Measurements from ENCODE around the gene FAM32A. TPM values are rescaled to one million over a fixed set of nuclear protein-coding genes. Genes with fewer than 3 reads are reported as not detected.
A peak's percentile ranks its signal among the peaks of the same experiment; 100 is the strongest.

The FAM32A gene
- total and polyA plus RNA-seq, 2 of the 8 experiments (the other 6 are each of a cell fraction or from before 2014, with no cell fraction given): 75.6 to 105 TPM

GRCh38 chr19:16164222-16164890 is 20.9 kb upstream of the FAM32A start:
- Histone ChIP-seq H4K20me1 (replicated peaks in 1 of 2; ENCODE audit: control insufficient read depth in 1 of 2, insufficient read depth in 2 of 2, low read length in 2 of 2) (no peaks in the 10 kb centered on the region), H2BK12ac (ENCODE audit: low read depth, low read length) (no peak overlapping the region), H2BK5ac (ENCODE audit: low read depth, low read length) (no peak overlapping the region), H3K9me3 (ENCODE audit: insufficient read depth in 2 of 2, low read depth in 1 of 2, low read length in 1 of 2) (no peaks in the 10 kb centered on the region), H4K8ac (ENCODE audit: extremely low read depth, insufficient read depth, low read length) (0 out of 2 replicates have a peak overlapping the region, but pooled peaks have one; percentile 11), H3K23ac (ENCODE audit: insufficient read length) (no peak overlapping the region), H3K4me1 (replicated peaks in 1 of 4; ENCODE audit: control insufficient read depth in 3 of 4, insufficient read depth in 4 of 4, low read length in 3 of 4) (no peaks in the 10 kb centered on the region), H3K9ac (replicated peaks in 1 of 4; ENCODE audit: extremely low read depth in 1 of 4, low read depth in 3 of 4, low read length in 3 of 4) (no peak overlapping the region), H4K5ac (ENCODE audit: insufficient read length, low read depth, low read length) (no peak overlapping the region), H3K18ac (ENCODE audit: extremely low read depth, low read length) (no peak overlapping the region), H3K14ac (ENCODE audit: insufficient read length) (no peak overlapping the region), H2AK5ac (ENCODE audit: low read depth, low read length) (no peak overlapping the region), H2BK15ac (ENCODE audit: low read length) (no peak overlapping the region), H3K23me2 (ENCODE audit: low read depth, low read length) (no peaks in the 10 kb centered on the region), H4K91ac (replicated peaks; ENCODE audit: insufficient read length, low read length) (no peak overlapping the region), H2BK120ac (replicated peaks; ENCODE audit: low read depth, low read length) (no peak overlapping the region), H3K27ac (ENCODE audit: low read depth, low read length) (no peak overlapping the region), H3K4me2 (ENCODE audit: insufficient read depth in 1 of 2, low read depth in 2 of 2, low read length in 2 of 2) (no peak overlapping the region), H3K79me2 (ENCODE audit: control insufficient read depth in 1 of 2, insufficient read depth in 2 of 2, low read length in 2 of 2) (no peaks in the 10 kb centered on the region), H3K4me3 (ENCODE audit: extremely low read depth in 1 of 4, insufficient read depth in 2 of 4, low read depth in 3 of 4, low read length in 4 of 4) (no peak overlapping the region), H2AFZ (ENCODE audit: low read length) (no peak overlapping the region), H3K27me3 (replicated peaks in 1 of 4; ENCODE audit: control insufficient read depth in 3 of 4, extremely low read depth in 1 of 4, insufficient read depth in 3 of 4, low read length in 3 of 4) (no peaks in the 10 kb centered on the region), H3K4ac (replicated peaks; ENCODE audit: insufficient read length, low read depth, low read length) (no peak overlapping the region), H3K36me3 (ENCODE audit: control insufficient read depth in 2 of 4, insufficient read depth in 4 of 4, low read length in 3 of 4) (no peaks in the 10 kb centered on the region), H2BK20ac (ENCODE audit: low read length) (no peak overlapping the region), H3K56ac (replicated peaks; ENCODE audit: insufficient read length, low read depth, low read length) (no peak overlapping the region), H3K79me1 (ENCODE audit: low read depth, low read length) (no peaks in the 10 kb centered on the region)
- no peak for TF ChIP-seq NANOG (IDR thresholded peaks at IDR 0.05; ENCODE audit: insufficient read depth, low read depth, low read length, poor library complexity, severe bottlenecking)
- no peak for TF ChIP-seq CTCF (IDR thresholded peaks at IDR 0.05; ENCODE audit: control extremely low read depth in 1 of 3, insufficient read depth in 1 of 3, low read depth in 1 of 3, low read length in 3 of 3)
- POLR2A ChIA-PET (ENCODE audit: partially characterized antibody): interaction anchor here (1.8 kb wide), 1 partner anchor 88 kb away, joined by 4 read pairs; the partner anchor contains the start of gene TPM4
- FAIRE-seq (no peak), DNase-seq (ENCODE audit: low read depth in 1 of 2, low spot score in 2 of 2) (no peak)
- WGBS, 2 experiments (ENCODE audit: extremely low coverage in 1 of 2, insufficient coverage in 1 of 2, insufficient read length in 1 of 2, insufficient replicate concordance in 2 of 2, low coverage in 1 of 2, low lambda C conversion rate in 2 of 2, missing lambda C conversion rate in 1 of 2): 90% methylated on average over 13 of the region's 13 CpGs; no CpG with 5 or more reads in 1 of the 2 experiments
- CTCF ChIA-PET (ENCODE audit: partially characterized antibody): no interaction called here

Measured in H1 (cell line).